GM23338 (cell line): ENCODE data around the gene LAMA4. TPM values are rescaled to one million over a fixed set of nuclear protein-coding genes. Genes with fewer than 3 reads are reported as not detected.

Experiments
- ATAC-seq: fragments of 200-7000 bp; cut with Tn5 transposase; 3 replicates; pipeline ENCODE4 v1.9.1; 2020
- DNase-seq: peaks from one replicate; pipeline ENCODE4 v3.0.0-alpha.2; 2015; ENCODE audit warnings: low spot score
- H2AFZ ChIP-seq: fragments of 200-600 bp; sonication (generic); 2 replicates; pipeline ENCODE4 v1.8.0; 2016; ENCODE audit warnings: antibody characterized with exemption, mild to moderate bottlenecking, moderate library complexity
- H3F3A ChIP-seq: fragments of 200-600 bp; sonication (generic); replicated peaks from 2 replicates; pipeline ENCODE4 v1.8.0; 2017; ENCODE audit warnings: antibody characterized with exemption, mixed run types, low read depth
- H3K27ac ChIP-seq: fragments of 200-600 bp; sonication (generic); 2 replicates; pipeline ENCODE4 v1.6.1; 2016; ENCODE audit warnings: low read depth
- H3K27me3 ChIP-seq: fragments of 200-600 bp; sonication (generic); 2 replicates; pipeline ENCODE4 v1.8.0; 2016; ENCODE audit warnings: mild to moderate bottlenecking, mixed run types, moderate library complexity; ENCODE audit not compliant: insufficient read depth
- H3K36me3 ChIP-seq: fragments of 200-600 bp; sonication (generic); 2 replicates; pipeline ENCODE4 v1.8.0; 2016; ENCODE audit warnings: mild to moderate bottlenecking; ENCODE audit not compliant: insufficient read depth
- H3K4me1 ChIP-seq: fragments of 200-600 bp; sonication (generic); 2 replicates; pipeline ENCODE4 v1.8.0; 2016; ENCODE audit warnings: mild to moderate bottlenecking, moderate library complexity; ENCODE audit not compliant: insufficient read depth
- H3K4me2 ChIP-seq: fragments of 200-600 bp; sonication (generic); 2 replicates; pipeline ENCODE4 v1.7.1; 2017; ENCODE audit warnings: mixed run types
- H3K4me3 ChIP-seq: fragments of 200-600 bp; sonication (generic); 2 replicates; pipeline ENCODE4 v1.6.1; 2016; ENCODE audit warnings: mixed run types
- H3K79me2 ChIP-seq: fragments of 200-600 bp; sonication (generic); replicated peaks from 2 replicates; pipeline ENCODE4 v1.8.0; 2017; ENCODE audit warnings: mild to moderate bottlenecking; ENCODE audit not compliant: insufficient read depth
- H3K9me2 ChIP-seq: fragments of 200-600 bp; sonication (generic); 2 replicates; pipeline ENCODE4 v1.8.0; 2017; ENCODE audit not compliant: insufficient read depth
- H4K20me1 ChIP-seq: fragments of 200-600 bp; sonication (generic); replicated peaks from 2 replicates; pipeline ENCODE4 v1.8.0; 2017; ENCODE audit warnings: mild to moderate bottlenecking; ENCODE audit not compliant: insufficient read depth
- H3K27ac Mint-ChIP-seq: 2 replicates; pipeline ENCODE4 v1.8.0; 2020; ENCODE audit warnings: inconsistent platforms, mild to moderate bottlenecking, moderate library complexity, mixed read lengths
- H3K27me3 Mint-ChIP-seq: 3 replicates; pipeline ENCODE4 v1.8.0; 2022; ENCODE audit warnings: low read depth, mild to moderate bottlenecking, moderate library complexity, mixed read lengths, inconsistent platforms; ENCODE audit not compliant: insufficient read depth, poor library complexity
- H3K36me3 Mint-ChIP-seq: 3 replicates; pipeline ENCODE4 v1.8.0; 2021; ENCODE audit warnings: low read depth, mild to moderate bottlenecking, inconsistent platforms, moderate library complexity, mixed read lengths
- H3K4me1 Mint-ChIP-seq: 3 replicates; pipeline ENCODE4 v1.8.0; 2020; ENCODE audit warnings: mild to moderate bottlenecking, inconsistent platforms, mixed read lengths
- H3K4me3 Mint-ChIP-seq: 3 replicates; pipeline ENCODE4 v1.8.0; 2021; ENCODE audit warnings: moderate library complexity, mild to moderate bottlenecking, inconsistent platforms, mixed read lengths
- H3K9me3 Mint-ChIP-seq: 3 replicates; pipeline ENCODE4 v1.8.0; 2020; ENCODE audit warnings: moderate library complexity, mild to moderate bottlenecking, inconsistent platforms, mixed read lengths
- ETS1 ChIP-seq: IDR thresholded peaks from 2 replicates; pipeline ENCODE4 v1.6.1; 2016; ENCODE audit warnings: antibody characterized with exemption
- EZH2phosphoT487 ChIP-seq: fragments of 200-600 bp; sonication (generic); IDR thresholded peaks from one replicate; pipeline ENCODE4 v1.8.1; 2018; ENCODE audit warnings: antibody characterized with exemption; ENCODE audit not compliant: unreplicated experiment
- JUNB ChIP-seq: IDR thresholded peaks from one replicate; pipeline ENCODE4 v1.6.1; 2016; ENCODE audit warnings: antibody characterized with exemption; ENCODE audit not compliant: unreplicated experiment
- REST ChIP-seq: IDR thresholded peaks from one replicate; pipeline ENCODE4 v1.6.1; 2018; ENCODE audit warnings: antibody characterized with exemption; ENCODE audit not compliant: unreplicated experiment
- STAT1 ChIP-seq: IDR thresholded peaks from one replicate; pipeline ENCODE4 v1.6.1; 2016; ENCODE audit warnings: antibody characterized with exemption; ENCODE audit not compliant: unreplicated experiment
- ZNF114 ChIP-seq: fragments of 250-450 bp; sonication (Bioruptor Pico); IDR thresholded peaks from 2 replicates; pipeline ENCODE4 v1.5.0; 2020; ENCODE audit warnings: mild to moderate bottlenecking, moderate library complexity
- ZNF462 ChIP-seq: fragments of 250-450 bp; sonication (Bioruptor Pico); IDR thresholded peaks from 2 replicates; pipeline ENCODE4 v1.5.0; 2020; ENCODE audit warnings: mild to moderate bottlenecking, moderate library complexity
- polyA plus RNA-seq: library from polyadenylated mRNA; unstranded; fragments of >200 nt; fragmentation: Nextera tagmentation; extraction: Ambion mirVana; gene quantifications from 2 replicates; pipeline ENCODE4 v1.2.1, GENCODE V29; 2016
- total RNA-seq: library from RNA; depleted of rRNA; stranded (reverse); fragments of >200 nt; shearing (Covaris generic); gene quantifications from 2 replicates; pipeline ENCODE4 v1.2.3, GENCODE V29; 2014

Gene LAMA4
- total and polyA plus RNA-seq, 2 experiments from 2014 or later: 1.7 to 2.8 TPM

- Histone ChIP-seq H2AFZ (no peak overlapping the region), H3K4me3 (no peak overlapping the region), H3K36me3 (no peaks in the 10 kb centered on the region), H3K27me3 (no peaks in the 10 kb centered on the region), H3K4me2 (no peak overlapping the region), H3K9me2 (no peaks in the 10 kb centered on the region), H4K20me1 (no peaks in the 10 kb centered on the region), H3K27ac (no peak overlapping the region), H3K4me1 (peaks cover 9% of the 10 kb centered on the region; the same call in 1 of the 2 replicates), H3K79me2 (no peaks in the 10 kb centered on the region), H3F3A (no peaks in the 10 kb centered on the region)
- TF ChIP-seq REST: no peak
- TF ChIP-seq ZNF462: no peak
- no peak for TF ChIP-seq ETS1
- TF ChIP-seq ZNF114: no peak
- no peak for TF ChIP-seq STAT1
- TF ChIP-seq JUNB: no peak
- no peak for TF ChIP-seq EZH2phosphoT487
- no peak for ATAC-seq
- DNase-seq: no peak
- Mint-ChIP-seq H3K36me3 (no peaks in the 10 kb centered on the region), H3K27me3 (peaks cover 1% of the 10 kb centered on the region), H3K27ac (no peak overlapping the region), H3K4me1 (peaks cover 13% of the 10 kb centered on the region), H3K4me3 (no peak overlapping the region), H3K9me3 (no peaks in the 10 kb centered on the region)
These were observed 32.3 kb upstream of the LAMA4 start for GRCh38 chr6:112286500-112287144.
